GM21723 (cell line): ENCODE measurements around the gene PIM2.
A peak's percentile ranks its signal among the peaks of the same experiment; 100 is the strongest.

Experiments used
- ATAC-seq: cut with Tn5 transposase; IDR thresholded peaks from one replicate; pipeline ENCODE4 v1.9.1; 2021; ENCODE audit warnings: mild to moderate bottlenecking, moderate library complexity; ENCODE audit not compliant: unreplicated experiment

The PIM2 gene

DNA sequence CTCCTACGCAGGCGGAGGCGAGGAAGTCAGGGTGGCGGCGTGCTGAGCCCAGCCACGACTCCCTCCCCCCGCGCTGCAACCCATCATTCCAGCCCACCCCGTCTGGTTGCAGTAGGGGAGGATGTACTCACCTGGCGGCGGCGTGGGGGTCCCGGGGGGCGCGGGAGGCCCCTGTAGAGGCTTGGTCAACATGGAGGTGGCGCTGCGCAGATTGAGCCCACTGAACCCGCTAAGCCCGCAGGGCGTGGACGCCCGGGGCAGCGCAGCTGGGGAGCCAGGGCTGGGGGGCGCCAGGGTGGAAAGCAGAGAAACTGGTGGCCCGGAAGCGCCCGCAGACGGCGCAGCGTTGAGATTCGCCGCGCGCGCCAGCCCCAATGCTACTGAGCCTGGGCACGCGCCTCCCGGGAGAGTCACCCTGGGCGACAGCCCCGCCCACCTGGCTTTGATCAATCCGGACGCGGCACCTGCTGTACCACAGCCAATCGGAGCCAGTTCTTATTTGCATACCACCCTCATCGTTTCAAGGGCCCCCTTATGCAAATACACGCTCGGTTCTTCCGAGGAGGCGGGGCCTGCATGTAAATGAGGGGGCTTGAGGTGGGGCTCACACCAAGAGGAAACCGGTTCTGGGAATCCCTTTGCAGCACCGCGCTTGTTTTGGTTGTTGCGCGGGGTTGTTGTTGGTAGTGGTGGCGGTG lies at the start of gene PIM2:
PIM2 (minus strand) TSS at position 382 of the 698 bp plus-strand sequence; CDS start at position 192, 190 bp downstream.
- peak; percentile 70 for ATAC-seq

DNA sequence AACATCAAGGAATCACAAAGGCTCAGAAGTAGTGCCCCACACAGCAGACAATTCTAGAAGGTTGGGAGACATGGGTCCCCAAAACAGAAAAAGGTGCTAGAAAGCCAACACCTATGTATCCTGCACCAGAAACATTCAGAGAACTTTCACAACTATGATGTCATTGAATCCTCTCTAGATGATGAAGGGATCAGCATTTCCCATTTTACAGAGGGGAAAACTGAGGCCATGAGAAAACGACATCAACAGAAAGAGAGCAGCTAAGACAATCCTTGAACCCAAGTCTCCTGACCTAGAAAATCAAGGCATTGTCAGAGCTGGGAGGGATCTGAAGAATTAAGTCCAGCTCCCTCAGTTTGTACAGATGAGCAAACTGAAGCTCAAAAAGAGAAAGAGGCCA lies 49.6 kb upstream of the PIM2 start:
- ATAC-seq = no peak

DNA sequence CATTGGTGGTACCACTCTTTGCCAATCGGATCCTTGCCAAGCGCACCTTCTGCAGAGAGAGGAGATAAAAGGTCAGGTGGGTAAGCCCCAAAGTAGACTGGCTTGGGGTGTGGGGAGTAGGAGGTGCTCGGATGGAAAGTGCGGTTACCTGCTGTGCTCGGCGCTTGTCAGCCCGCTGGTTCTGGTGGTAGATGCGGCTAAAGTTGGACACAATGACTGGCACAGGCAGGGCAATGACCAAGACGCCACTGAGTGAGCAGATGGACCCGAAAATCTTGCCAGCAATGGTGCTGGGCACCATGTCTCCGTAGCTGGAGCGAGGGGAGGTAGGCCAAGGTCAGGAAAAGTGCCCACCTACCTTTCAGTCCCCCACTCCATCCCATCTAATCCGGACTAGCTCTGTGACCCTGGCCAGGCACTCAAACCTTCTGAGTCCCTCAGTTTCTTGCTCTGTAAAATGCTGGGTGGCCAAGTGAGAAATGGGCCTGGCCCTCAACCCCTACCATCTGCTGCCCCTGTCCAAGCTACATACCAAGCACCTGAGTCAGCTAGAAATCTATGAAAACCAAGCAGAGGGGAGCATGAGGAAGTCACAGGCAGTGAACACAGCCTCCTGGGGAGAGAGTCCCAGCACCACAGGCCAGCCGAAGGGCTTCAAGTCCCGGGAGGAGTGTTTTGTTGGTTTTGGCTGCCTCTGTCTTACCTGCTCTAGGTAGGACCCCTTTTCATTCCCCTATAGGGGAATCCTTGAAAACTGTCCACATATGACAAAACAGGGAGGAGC lies 48.2 kb upstream of the PIM2 start:
- ATAC-seq = no peak

DNA sequence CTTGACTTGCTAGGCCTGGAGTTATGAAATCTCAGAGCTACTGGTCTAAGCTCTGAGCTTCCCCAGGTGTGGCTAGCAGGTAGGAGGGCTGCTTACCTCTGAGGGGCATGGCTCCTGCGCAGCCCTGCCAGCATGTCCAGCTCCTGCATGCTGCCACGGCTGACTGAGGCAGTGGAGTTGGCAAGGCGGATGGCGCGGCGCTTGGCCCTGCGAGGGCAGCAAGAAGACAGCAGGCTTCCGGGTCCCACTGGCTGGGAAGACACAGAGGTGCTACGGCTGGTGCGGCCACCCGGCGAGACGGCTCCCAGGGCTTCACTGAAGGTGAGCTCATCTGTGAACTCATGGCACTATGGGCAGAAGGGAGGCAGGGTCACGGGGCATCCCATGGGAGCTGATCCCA lies 47.1 kb upstream of the PIM2 start:
- no peak for ATAC-seq

DNA sequence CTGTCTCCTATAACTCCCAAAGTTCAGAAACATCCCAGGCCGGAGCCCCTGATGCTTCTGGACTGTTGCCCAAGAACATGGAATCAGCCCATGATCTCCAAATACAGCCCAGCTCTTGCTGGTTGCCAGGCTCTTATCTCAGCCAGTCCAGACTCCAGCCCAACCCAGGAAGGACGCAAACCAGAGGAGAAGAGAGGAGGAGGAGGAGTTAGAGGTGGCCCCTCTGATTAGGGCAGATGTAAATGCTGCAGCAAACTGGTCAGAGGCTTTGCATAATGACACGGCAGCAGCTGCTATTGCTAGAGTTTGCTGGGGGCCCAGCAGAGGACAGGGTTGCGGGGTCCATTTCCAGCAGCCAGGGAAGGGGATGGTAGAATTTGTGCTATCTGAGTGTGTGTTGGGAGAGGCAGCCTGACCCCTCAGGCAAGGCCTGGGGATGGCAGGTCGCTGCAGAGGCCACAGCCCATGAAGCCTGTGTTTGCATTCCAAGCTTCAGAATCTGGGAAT lies 42.8 kb upstream of the PIM2 start:
- ATAC-seq = no peak

DNA sequence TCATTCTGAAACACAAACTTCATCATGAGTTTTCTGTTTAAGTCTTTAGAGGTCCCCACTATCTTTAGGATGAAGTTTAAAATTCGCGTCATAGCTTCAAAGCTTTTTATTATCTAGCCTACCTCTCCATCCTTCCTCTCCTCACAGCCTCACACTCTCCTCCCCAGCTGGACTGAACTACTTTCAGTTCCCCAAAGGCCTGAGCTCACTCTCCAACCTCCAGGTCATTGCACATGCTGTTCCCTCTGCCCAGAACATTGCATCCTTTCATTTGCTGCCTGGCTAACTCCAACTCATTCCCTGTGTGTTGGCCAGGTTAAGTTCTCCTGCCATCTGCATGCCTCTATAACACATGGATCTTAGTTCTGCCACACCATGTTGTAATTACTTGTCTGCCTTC lies 41.5 kb upstream of the PIM2 start:
- no peak for ATAC-seq

DNA sequence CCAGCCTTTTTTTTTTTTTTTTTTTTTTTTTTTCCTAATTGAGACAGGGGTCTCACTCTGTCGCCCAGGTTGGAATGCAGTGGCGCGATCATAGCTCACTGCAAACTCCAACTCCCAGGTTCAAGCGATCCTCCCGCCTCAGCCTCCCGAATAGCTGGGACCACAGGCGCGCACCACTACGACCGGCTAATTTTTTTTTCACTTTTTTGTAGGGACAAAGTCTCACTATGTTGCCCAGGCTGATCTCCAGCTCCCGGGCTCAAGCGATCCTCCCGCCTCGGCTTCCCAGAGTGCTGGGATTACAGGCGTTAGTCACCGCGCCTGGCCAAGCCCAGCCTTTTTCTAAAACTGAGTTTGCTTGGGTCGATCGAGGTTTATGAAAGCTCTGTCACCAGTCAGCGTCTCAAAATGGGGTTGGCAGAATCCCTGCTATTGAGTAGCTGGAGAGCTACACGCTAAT lies 39.8 kb upstream of the PIM2 start:
- no peak for ATAC-seq

DNA sequence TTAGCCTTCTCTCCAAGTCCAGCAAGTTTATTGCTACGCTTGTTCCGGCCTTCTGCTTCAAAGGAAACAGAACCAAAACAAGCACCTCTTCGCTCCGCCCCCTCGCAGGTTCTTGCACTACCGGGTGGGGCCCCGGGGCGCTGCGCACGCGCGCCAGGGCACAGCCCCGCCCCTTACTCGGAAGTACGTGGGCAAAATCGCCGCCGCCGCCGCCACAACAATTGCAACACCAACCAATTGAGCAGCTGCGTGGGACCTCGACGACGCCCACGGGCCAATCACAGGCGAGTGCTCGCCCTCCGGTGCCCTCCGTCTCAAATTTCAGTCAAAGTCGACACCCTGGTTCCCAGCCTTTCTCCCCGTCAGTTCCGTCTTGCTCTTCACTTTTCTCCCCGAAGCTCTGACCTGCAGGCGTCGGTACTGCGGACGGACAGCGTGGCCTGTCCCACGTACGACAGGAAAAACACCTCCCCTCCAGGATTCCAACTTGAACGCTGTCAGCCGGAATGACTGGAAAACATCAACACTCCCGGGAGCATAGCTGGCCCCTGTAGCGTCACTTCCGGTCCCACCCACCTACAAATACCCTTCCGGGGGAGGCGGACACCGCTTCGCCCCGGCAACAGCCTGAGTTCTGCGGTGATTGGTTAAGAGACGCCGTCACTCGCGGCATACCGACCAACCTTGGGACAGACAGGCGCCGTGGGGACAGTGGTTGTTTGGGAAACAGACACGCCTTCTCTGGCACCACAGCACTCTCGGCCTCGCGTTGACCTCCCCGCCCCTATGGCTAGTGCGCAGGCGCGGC lies 39.2 kb upstream of the PIM2 start:
- peak; percentile 82 for ATAC-seq

DNA sequence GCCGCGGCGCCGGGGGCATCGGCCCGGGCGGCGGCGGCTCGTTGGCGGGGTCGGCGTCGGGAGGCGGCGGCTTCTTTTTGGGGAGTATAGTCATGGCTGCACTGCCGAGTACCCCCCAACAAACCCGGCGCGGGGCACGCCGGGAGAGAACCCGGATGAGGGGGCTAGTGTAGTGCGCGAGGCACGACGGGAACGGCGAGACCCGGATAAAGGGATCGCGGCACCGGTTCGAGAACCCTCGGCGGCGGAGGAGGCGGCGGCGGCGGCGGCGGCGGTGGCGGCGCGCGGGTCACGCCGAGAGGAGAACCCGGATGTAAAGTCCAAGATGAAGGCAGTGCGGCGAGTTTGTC lies 38.6 kb upstream of the PIM2 start, which contains the start of gene OTUD5:
OTUD5 (minus strand) TSS at position 131 of the 350 bp plus-strand sequence; CDS start at position 94, 37 bp downstream.
- ATAC-seq = peak; percentile 40

DNA sequence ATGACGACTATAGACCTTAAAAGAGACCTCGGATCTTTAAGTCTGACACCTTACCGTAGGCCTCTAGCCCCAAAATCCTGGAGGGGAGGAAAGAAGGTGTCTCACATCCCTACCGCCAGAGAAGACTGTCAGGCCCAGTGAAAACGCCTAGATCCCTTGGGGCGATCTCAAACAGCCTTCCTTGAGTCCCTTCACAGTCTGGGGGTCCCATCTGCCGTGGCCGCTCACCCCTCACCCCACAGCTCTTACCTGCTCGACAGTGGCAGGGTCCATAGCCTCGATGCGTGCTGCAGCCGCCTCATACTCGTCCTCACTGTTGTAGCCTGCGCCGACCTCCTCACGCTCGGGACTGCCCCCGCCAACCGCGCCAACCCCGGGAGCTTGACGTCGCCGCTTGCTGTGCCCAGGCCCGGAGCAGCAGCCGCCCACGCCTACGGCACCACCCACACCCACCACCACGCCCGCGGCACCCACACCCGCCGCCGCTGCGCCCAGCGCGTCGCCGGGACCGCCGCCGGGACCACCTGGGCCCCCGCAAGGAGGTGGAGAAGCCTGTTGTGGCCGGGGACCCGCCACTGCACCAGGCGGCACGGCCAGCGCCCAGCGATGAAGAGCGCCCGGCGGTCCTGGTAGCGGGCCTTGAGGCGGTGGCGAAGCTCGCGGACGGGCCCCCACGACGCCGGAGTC lies 38.0 kb upstream of the PIM2 start:
- no peak for ATAC-seq

DNA sequence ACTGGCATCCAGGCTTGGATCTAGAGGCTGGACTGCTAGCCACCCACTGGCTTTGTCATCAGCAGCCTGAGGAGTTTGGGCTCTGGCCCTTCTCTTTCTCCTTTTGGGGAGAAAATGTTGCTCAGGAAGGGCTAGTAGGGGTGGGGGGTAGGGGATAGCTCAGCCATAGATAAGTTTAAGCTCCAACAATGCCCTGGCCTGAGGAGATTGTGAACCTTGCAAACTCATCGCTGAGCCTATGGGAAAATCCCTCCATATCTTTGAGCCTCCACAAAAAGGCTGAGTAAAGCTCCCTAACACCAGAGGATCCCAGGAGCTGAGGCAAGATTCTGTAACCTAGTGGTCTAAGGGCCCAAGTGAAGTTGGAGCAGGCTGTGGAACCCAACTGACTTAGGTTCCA lies 29.8 kb upstream of the PIM2 start:
- no peak for ATAC-seq

DNA sequence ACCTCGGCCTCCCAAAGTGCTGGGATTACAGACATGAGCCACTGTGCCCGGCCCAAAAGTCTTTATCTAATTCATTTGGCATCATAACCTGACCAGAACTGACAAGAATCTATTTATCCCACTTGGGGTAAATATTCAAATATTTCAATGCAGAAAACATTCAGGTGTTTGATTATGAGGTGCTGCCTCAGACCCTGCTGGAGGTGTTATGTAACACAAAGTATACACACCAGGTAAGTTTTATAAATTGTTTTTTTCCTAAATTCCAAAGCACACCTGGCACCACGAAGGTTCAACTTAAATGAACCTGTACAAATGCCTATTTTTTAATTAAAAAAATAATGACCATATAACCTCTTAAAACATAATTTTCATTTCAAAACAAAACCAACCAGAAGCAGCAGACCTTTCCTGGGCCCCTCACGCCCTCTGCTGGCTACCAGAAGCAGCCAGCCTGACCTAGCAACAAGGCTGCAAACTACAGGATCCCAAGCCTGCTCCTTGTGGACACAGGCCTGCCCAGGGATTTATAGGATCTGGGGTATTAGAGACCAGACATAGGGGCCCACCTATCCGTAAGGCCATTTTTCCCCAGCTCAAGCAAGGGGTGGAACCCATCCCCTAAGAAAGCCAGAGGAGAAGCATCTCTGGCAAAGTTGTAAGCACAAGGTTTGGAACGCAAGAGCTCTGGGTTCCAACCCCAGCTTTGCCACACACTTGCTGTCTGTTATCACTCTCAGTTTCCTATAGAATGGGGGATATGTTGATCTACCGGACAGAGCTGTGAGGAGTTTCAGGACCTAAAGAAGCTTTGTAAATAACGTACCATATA lies 26.9 kb upstream of the PIM2 start:
- ATAC-seq = no peak

DNA sequence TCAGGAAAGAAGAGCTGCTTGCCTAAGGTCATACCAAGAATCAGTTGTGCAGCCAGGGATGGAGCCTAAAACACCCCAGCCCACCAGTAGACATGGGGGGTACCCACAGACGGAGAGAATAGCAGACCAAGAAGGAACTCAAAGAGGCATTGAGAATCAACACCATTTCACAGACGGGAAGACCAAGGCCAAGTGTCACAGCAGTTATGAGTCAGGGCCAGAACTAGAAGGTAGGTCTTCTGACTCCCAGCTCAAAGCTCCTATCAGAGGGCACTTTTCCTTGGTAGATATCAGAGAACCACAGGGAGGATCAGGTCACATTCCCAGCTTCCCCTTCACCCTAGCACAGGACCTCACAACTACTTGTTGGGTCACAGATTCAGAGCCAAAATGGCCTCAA lies 24.1 kb upstream of the PIM2 start:
- ATAC-seq = no peak

DNA sequence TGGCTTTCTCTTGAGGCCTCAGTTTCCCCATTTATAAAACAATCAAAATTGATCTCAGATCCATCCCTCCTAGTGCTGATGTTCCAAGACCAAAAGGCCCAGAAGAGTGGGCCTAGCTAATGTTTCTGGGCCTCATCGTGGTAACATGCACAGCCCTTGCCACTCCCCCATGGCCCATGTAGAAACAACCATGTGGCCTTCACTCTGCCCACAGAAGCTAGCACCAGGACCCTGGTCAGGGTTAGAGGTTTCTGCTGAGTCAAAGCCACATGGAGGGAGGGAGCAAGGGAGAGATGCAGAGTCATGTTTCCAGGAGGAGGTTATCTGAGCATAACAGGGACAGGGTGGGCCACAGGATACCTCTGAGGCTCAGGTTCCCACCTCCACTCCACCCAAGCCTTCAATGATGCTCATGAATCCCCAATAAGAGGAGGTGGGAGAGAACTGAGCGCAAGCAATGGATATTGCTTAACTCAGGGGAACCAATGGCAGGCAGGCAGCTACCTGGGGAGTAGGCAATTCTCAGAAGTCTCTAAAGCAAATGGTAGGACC lies 21.7 kb upstream of the PIM2 start:
- no peak for ATAC-seq

DNA sequence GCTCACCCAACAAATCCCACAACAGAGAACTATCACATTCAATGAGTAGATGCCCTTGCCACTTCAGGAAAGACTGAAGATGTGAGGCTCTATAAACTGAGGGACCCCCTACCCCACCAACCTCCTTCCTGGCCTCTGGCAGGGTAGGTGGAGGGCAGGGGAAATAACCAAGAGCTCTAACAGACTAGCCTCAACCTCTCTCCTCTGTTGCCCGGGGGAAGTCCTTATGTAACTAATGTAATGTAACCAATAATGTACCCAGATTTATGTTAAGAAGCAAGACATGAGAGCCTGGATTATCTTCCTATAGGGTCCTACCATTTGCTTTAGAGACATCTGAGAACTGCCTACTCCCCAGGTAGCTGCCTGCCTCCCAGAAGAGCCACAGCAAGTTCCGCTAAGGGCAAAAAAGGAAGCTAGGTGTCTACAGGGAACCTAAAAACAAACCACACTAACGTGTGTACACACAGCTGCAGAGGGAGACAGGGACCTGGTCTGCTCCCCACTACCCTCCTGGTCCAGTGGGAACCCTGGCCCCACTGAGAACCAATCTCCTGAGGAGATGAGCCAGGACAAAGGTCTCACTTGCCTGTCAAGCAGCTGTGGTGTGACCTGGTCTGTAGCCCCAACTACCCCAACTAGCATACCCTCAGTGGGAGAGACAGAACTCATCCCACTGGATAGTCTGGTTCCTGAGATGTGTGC lies 20.9 kb upstream of the PIM2 start:
- ATAC-seq = peak; percentile 28

DNA sequence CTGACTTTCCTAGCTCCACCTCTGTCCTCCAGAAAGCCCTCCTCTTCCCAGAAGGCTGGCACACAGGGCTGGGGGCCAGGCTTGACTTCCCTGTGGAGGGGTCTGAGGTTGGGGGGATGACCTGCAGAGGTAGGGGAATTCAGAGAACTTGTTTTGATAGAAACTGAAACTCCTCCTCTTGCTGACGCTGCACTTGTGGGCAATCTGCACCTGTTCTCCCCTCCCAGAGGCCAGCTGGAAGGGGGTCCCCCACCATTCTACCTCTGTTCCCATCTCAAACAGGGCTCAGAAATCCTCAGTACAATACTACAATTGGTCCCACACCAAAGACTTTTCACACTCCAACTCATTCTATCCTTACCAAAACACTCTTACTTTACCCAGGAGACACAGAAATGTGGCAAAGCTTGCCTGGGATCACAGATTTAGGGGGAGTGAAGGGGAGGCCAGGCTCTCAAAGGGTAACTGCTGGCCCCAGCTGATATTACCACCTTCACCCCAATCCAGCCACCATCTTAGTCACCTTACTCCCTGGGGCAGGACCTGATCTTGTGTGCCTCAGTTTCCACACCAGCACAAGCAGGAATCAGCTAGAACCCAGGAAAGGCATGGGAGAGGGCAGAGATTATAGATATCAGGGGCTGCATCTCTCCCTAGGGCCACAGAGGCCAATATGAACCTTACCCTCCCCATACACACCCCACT lies 20.0 kb upstream of the PIM2 start:
- ATAC-seq = peak; percentile 55

DNA sequence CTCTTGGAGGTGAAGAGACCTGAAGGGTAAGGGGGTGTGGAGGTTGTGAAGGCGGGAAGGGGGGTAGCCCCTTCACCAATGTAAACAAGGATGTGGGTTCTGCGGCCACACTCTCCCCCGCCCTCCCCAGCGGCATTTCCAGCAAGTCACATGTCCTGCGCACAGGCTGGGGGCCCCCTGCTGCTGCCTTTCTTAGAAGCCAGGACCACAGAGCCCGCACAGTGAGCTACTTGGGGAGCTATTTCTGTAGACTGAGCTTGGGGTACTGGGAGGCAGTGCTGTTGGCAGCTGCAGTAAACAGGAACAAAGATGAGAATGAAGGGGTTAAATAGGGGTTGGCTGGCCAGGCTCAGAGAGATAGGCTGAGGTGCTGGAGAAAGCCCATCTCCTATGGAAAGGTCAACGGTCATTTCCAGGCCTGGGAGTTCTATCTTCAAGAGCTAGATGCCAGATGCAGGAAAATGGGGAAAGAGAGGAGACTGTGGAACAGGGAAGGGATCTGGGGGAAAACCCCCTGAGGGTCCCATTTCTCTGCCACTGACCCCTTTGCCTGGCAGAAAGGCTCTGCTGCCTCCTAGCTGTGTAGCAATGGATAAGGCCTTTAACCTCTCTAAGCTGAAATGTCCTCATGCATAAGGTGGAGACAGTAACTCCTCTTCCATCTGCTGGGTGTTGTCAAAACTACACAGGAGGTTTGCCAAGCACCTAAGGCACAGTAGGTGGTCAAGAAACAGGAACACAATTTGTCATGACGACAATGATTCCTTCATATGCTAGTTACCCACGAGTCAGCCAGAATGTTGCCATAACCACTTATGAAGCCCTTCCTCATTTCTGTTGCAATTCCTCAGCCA lies 18.5 kb upstream of the PIM2 start:
- ATAC-seq = peak; percentile 61
